ENCODE data around the gene VAV1. TPM values are rescaled to one million over a fixed set of nuclear protein-coding genes. Genes with fewer than 3 reads are reported as not detected.
"Not testable (repeated sequence)": the region's sequence is repeated elsewhere in the genome, so short reads cannot be mapped to it uniquely, and the experiment has no call there.

Gene VAV1
- polyA plus RNA-seq, 3 donors: 1.2 to 1.8 (median 1.5) TPM

- no peak for DNase-seq (ENCODE audit: extremely low read depth in 1 of 11, low read depth in 9 of 11, low spot score in 4 of 11)
These were observed 919 bp downstream of the VAV1 start for GRCh38 chr19:6773323-6773931.

- no peak for DNase-seq (ENCODE audit: extremely low read depth in 1 of 11, low read depth in 9 of 11, low spot score in 4 of 11)
These were observed 2.6 kb downstream of the VAV1 start for GRCh38 chr19:6774821-6775707.

GRCh38 chr19:6776045-6776444 lies 3.5 kb downstream of the VAV1 start:
- DNase-seq (ENCODE audit: extremely low read depth in 1 of 11, low read depth in 9 of 11, low spot score in 4 of 11): not testable (repeated sequence)

GRCh38 chr19:6776999-6777398 lies 4.5 kb downstream of the VAV1 start:
- DNase-seq (ENCODE audit: extremely low read depth in 1 of 11, low read depth in 9 of 11, low spot score in 4 of 11): no peak

GRCh38 chr19:6777434-6777833 lies 4.9 kb downstream of the VAV1 start:
- DNase-seq (ENCODE audit: extremely low read depth in 1 of 11, low read depth in 9 of 11, low spot score in 4 of 11): no peak

- DNase-seq (ENCODE audit: extremely low read depth in 1 of 11, low read depth in 9 of 11, low spot score in 4 of 11): no peak
These were observed 5.9 kb downstream of the VAV1 start for GRCh38 chr19:6778386-6778785.

- DNase-seq (ENCODE audit: extremely low read depth in 1 of 11, low read depth in 9 of 11, low spot score in 4 of 11): no peak
These were observed 6.7 kb downstream of the VAV1 start for GRCh38 chr19:6779206-6779605.

GRCh38 chr19:6787393-6787792 lies 14.9 kb downstream of the VAV1 start:
- no peak for DNase-seq (ENCODE audit: extremely low read depth in 1 of 11, low read depth in 9 of 11, low spot score in 4 of 11)

- DNase-seq (ENCODE audit: extremely low read depth in 1 of 11, low read depth in 9 of 11, low spot score in 4 of 11): no peak
These were observed 16.4 kb downstream of the VAV1 start for GRCh38 chr19:6788896-6789295.

GRCh38 chr19:6790194-6791128 lies 18.0 kb downstream of the VAV1 start:
- DNase-seq (ENCODE audit: extremely low read depth in 1 of 11, low read depth in 9 of 11, low spot score in 4 of 11): no peak

GRCh38 chr19:6791237-6791636 lies 18.7 kb downstream of the VAV1 start:
- DNase-seq (ENCODE audit: extremely low read depth in 1 of 11, low read depth in 9 of 11, low spot score in 4 of 11): no peak

- no peak for DNase-seq (ENCODE audit: extremely low read depth in 1 of 11, low read depth in 9 of 11, low spot score in 4 of 11)
These were observed 20.9 kb downstream of the VAV1 start for GRCh38 chr19:6793411-6793810.

GRCh38 chr19:6793973-6794372 lies 21.5 kb downstream of the VAV1 start:
- DNase-seq (ENCODE audit: extremely low read depth in 1 of 11, low read depth in 9 of 11, low spot score in 4 of 11): no peak

GRCh38 chr19:6794686-6795431 lies 22.4 kb downstream of the VAV1 start:
- no peak for DNase-seq (ENCODE audit: extremely low read depth in 1 of 11, low read depth in 9 of 11, low spot score in 4 of 11)

- no peak for DNase-seq (ENCODE audit: extremely low read depth in 1 of 11, low read depth in 9 of 11, low spot score in 4 of 11)
These were observed 23.8 kb downstream of the VAV1 start for GRCh38 chr19:6796278-6796677.

GRCh38 chr19:6797646-6798045 lies 25.1 kb downstream of the VAV1 start:
- no peak for DNase-seq (ENCODE audit: extremely low read depth in 1 of 11, low read depth in 9 of 11, low spot score in 4 of 11)

- DNase-seq (ENCODE audit: extremely low read depth in 1 of 11, low read depth in 9 of 11, low spot score in 4 of 11): not testable (repeated sequence)
These were observed 27.8 kb downstream of the VAV1 start for GRCh38 chr19:6800160-6800790.

- DNase-seq (ENCODE audit: extremely low read depth in 1 of 11, low read depth in 9 of 11, low spot score in 4 of 11): no peak
These were observed 28.5 kb downstream of the VAV1 start for GRCh38 chr19:6800991-6801484.
